HCT116 (cell line): ENCODE measurements around the gene MUC5B. TPM values are rescaled to one million over a fixed set of nuclear protein-coding genes. Genes with fewer than 3 reads are reported as not detected.

Experiments
- ATAC-seq: fragments of 200-7000 bp; cut with Tn5 transposase; 2 replicates; pipeline ENCODE4 v1.9.1; 2020; ENCODE audit warnings: mild to moderate bottlenecking, moderate library complexity
- BruUV-seq: library from RNA; stranded (reverse); fragments of 400-500 nt; replicated peaks from 2 replicates; lab custom pipeline; 2021; lab: Mats Ljungman, UMichigan
- CTCF ChIA-PET: fragments of 300-600 bp; sonication (Branson Sonifier 250); formaldehyde crosslinking; loops from one replicate; lab custom pipeline; 2021; ENCODE audit warnings: antibody characterized with exemption; lab: Charles Lee
- POLR2A ChIA-PET: fragments of 300-600, 350-600 bp; sonication (Branson Sonifier 250); formaldehyde crosslinking; loops from one replicate; lab custom pipeline; 2021; ENCODE audit warnings: antibody characterized with exemption; lab: Charles Lee
- RAD21 ChIA-PET, 2 experiments: fragments of 300-600 bp; sonication (Branson Sonifier 250); formaldehyde crosslinking; loops; one replicate each; lab custom pipeline; 2023; ENCODE audit warnings: low total read pairs in 2 of 2; ENCODE audit not compliant: uncharacterized antibody in 2 of 2, unreplicated experiment in 2 of 2, low non-redundant PET in 1 of 2; lab: Charles Lee
- DNase-seq: peaks from one replicate; pipeline ENCODE4 v3.0.0-alpha.2; 2010; ENCODE audit warnings: low read depth, low spot score
- H2AFZ ChIP-seq: fragments of 200-600 bp; shearing (Covaris generic), sonication (generic); 2 replicates; pipeline ENCODE4 v1.6.1; 2017; ENCODE audit warnings: low read depth, mixed run types, mixed read lengths, antibody characterized with exemption, low read length; ENCODE audit not compliant: poor library complexity, severe bottlenecking
- H3K27ac ChIP-seq: 2 replicates; pipeline ENCODE4 v1.5.1; 2012; ENCODE audit warnings: low read depth, low read length
- H3K27me3 ChIP-seq: fragments of 200-600 bp; sonication (generic); 2 replicates; pipeline ENCODE4 v1.6.1; 2016; ENCODE audit warnings: mixed run types, low read length, mixed read lengths; ENCODE audit not compliant: insufficient read depth
- H3K36me3 ChIP-seq, 2 experiments: fragments of 200-500 bp in 1 of 2; fragments of 200-600 bp in 1 of 2; sonication (Bioruptor generic) in 1 of 2; sonication (generic) in 1 of 2; 2 replicates each; pipeline versions ENCODE4 v1.5.1 to v1.6.1; 2014 to 2016; ENCODE audit warnings: low read length in 2 of 2, inconsistent platforms in 1 of 2, mixed read lengths in 1 of 2, mixed run types in 1 of 2; ENCODE audit not compliant: insufficient read depth in 2 of 2, control insufficient read depth in 1 of 2
- H3K4me1 ChIP-seq, 2 experiments: fragments of 200-600 bp in 1 of 2; sonication (generic) in 1 of 2; 2 replicates each; pipeline versions ENCODE4 v1.5.1 to v1.6.1; 2012 to 2017; ENCODE audit warnings: low read length in 2 of 2, inconsistent platforms in 1 of 2, mild to moderate bottlenecking in 1 of 2, mixed read lengths in 1 of 2, mixed run types in 1 of 2, moderate library complexity in 1 of 2; ENCODE audit not compliant: insufficient read depth in 2 of 2, control insufficient read depth in 1 of 2
- H3K4me2 ChIP-seq: fragments of 200-600 bp; sonication (generic); 2 replicates; pipeline ENCODE4 v1.6.1; 2017; ENCODE audit warnings: mixed run types, low read length, mixed read lengths
- H3K4me3 ChIP-seq, 2 experiments: fragments of 200-600 bp in 1 of 2; sonication (generic) in 1 of 2; replicated peaks in 1 of 2; 2 replicates each; pipeline ENCODE4 v1.5.1; 2011 to 2016; ENCODE audit warnings: low read length in 2 of 2, control low read depth in 1 of 2, low read depth in 1 of 2, mild to moderate bottlenecking in 1 of 2, mixed read lengths in 1 of 2, mixed run types in 1 of 2
- H3K79me2 ChIP-seq: fragments of 200-600 bp; sonication (generic); 2 replicates; pipeline ENCODE4 v1.6.1; 2017; ENCODE audit warnings: mild to moderate bottlenecking, mixed run types, low read length, moderate library complexity, mixed read lengths; ENCODE audit not compliant: insufficient read depth
- H3K9ac ChIP-seq: fragments of 200-600 bp; sonication (generic); 2 replicates; pipeline ENCODE4 v1.6.1; 2016; ENCODE audit warnings: low read length, mixed read lengths
- H3K9me2 ChIP-seq: fragments of 200-600 bp; sonication (generic), shearing (Covaris generic); 2 replicates; pipeline ENCODE4 v1.6.1; 2017; ENCODE audit warnings: mixed run types, mild to moderate bottlenecking, moderate library complexity; ENCODE audit not compliant: insufficient read depth
- H3K9me3 ChIP-seq, 2 experiments: fragments of 200-500 bp in 1 of 2; fragments of 200-600 bp in 1 of 2; sonication (Bioruptor generic) in 1 of 2; sonication (generic) in 1 of 2; 2 replicates each; pipeline ENCODE4 v1.6.1; 2014 to 2017; ENCODE audit warnings: low read length in 2 of 2, mixed read lengths in 2 of 2, inconsistent platforms in 1 of 2, low read depth in 1 of 2, mild to moderate bottlenecking in 1 of 2, mixed run types in 1 of 2, moderate library complexity in 1 of 2; ENCODE audit not compliant: control insufficient read depth in 1 of 2, insufficient read depth in 1 of 2
- H4K20me1 ChIP-seq: fragments of 200-600 bp; sonication (generic), shearing (Covaris generic); 2 replicates; pipeline ENCODE4 v1.6.1; 2017; ENCODE audit warnings: mixed run types, mild to moderate bottlenecking, moderate library complexity; ENCODE audit not compliant: insufficient read depth
- CBX3 ChIP-seq: IDR thresholded peaks from 2 replicates; pipeline ENCODE4 v1.6.1; 2012; ENCODE audit warnings: low read depth
- CEBPB ChIP-seq: IDR thresholded peaks from 2 replicates; pipeline ENCODE4 v1.6.1; 2012; ENCODE audit warnings: low read depth
- ELF1 ChIP-seq: IDR thresholded peaks from 2 replicates; pipeline ENCODE4 v1.6.1; 2012; ENCODE audit warnings: low read depth, borderline replicate concordance
- EZH2phosphoT487 ChIP-seq: fragments of 200-600 bp; IDR thresholded peaks from 2 replicates; pipeline ENCODE4 v1.6.1; 2018; ENCODE audit warnings: antibody characterized with exemption, borderline replicate concordance
- FOSL1 ChIP-seq: IDR thresholded peaks from 2 replicates; pipeline ENCODE4 v1.6.1; 2012; ENCODE audit warnings: low read depth
- JUND ChIP-seq: IDR thresholded peaks from 2 replicates; pipeline ENCODE4 v1.6.1; 2012
- RAD21 ChIP-seq: IDR thresholded peaks from 2 replicates; pipeline ENCODE4 v1.6.1; 2012; ENCODE audit warnings: low read depth, mild to moderate bottlenecking
- SIN3A ChIP-seq: IDR thresholded peaks from 2 replicates; pipeline ENCODE4 v1.6.1; 2012; ENCODE audit warnings: low read depth
- SP1 ChIP-seq: IDR thresholded peaks from 2 replicates; pipeline ENCODE4 v1.6.1; 2012; ENCODE audit warnings: low read depth
- SRF ChIP-seq: IDR thresholded peaks from 2 replicates; pipeline ENCODE4 v1.6.1; 2012; ENCODE audit warnings: low read depth
- ZFX ChIP-seq: fragments of 450-650 bp; IDR thresholded peaks from 2 replicates; pipeline ENCODE4 v1.6.1; 2017
- ZNF274 ChIP-seq: fragments of 200-500 bp; sonication (Bioruptor generic); IDR thresholded peaks from 2 replicates; pipeline ENCODE4 v1.6.1; 2014; ENCODE audit warnings: mild to moderate bottlenecking, low read depth, low read length, inconsistent platforms
- intact Hi-C: fragments of 100-400 bp; cut with micrococcal nuclease; formaldehyde crosslinking; loops from 2 replicates; pipeline ENCODE4 v1.10.0; 2022
- total RNA-seq: library from RNA; stranded (reverse); gene quantifications from one replicate; pipeline ENCODE4 v1.2.1, GENCODE V29; 2021; ENCODE audit not compliant: unreplicated experiment
- TF ChIP-seq, protein P1 (sequence below): IDR thresholded peaks from 2 replicates; pipeline ENCODE4 v1.6.1; 2012
- TF ChIP-seq, protein P2 (sequence below): IDR thresholded peaks from 2 replicates; pipeline ENCODE4 v1.6.1; 2012
- TF ChIP-seq, protein P3 (sequence below): IDR thresholded peaks from 2 replicates; pipeline ENCODE4 v1.6.1; 2012; ENCODE audit warnings: low read depth

The MUC5B gene
- total RNA-seq, 1 experiment from 2014 or later: 1.5 TPM

- Histone ChIP-seq H3K9me2 (no peaks in the 10 kb centered on the region), H3K4me3 (no peak overlapping the region), H3K79me2 (no peaks in the 10 kb centered on the region)
- TF ChIP-seq ELF1 (no peak), EZH2phosphoT487 (no peak), CBX3 (no peak), ZNF274 (no peak), SIN3A (no peak), CEBPB (no peak), JUND (no peak), RAD21 (no peak)
- TF ChIP-seq, protein P1, sequence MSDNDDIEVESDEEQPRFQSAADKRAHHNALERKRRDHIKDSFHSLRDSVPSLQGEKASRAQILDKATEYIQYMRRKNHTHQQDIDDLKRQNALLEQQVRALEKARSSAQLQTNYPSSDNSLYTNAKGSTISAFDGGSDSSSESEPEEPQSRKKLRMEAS: no peak
- TF ChIP-seq, all 23 proteins: peak for 0
- no peaks in the 10 kb centered on the region for H3K36me3 ChIP-seq
- no peak overlapping the region for H3K4me2 ChIP-seq
- ATAC-seq: no peak
- no peaks in the 10 kb centered on the region for H3K9me3 ChIP-seq
- H3K27me3 ChIP-seq: no peaks in the 10 kb centered on the region
- RAD21 ChIA-PET: no interaction called here
- BruUV-seq: no TSS peak
- intact Hi-C loops: no loop called here
- CTCF ChIA-PET: no interaction called here
- H4K20me1 ChIP-seq: no peaks in the 10 kb centered on the region
- no peak overlapping the region for H2AFZ ChIP-seq
- DNase-seq: no peak
- no peak overlapping the region for H3K27ac ChIP-seq
- POLR2A ChIA-PET: interaction anchor here (0.7 kb wide), 1 partner anchor 37 kb away, joined by 3 read pairs; no protein-coding TSS in a partner anchor
- H3K4me1 ChIP-seq: peaks cover 13 to 17% of the 10 kb centered on the region in 2 experiments
- H3K9ac ChIP-seq: no peak overlapping the region
Observed at GRCh38 chr11:1205121-1205986, 17.5 kb upstream of the MUC5B start.

GRCh38 chr11:1205987-1206331 is 16.9 kb upstream of the MUC5B start:
- H3K4me1 ChIP-seq: peaks cover 13 to 17% of the 10 kb centered on the region in 2 experiments
- ChIA-PET CTCF (no interaction called here), RAD21 (no interaction called here), POLR2A (no interaction called here)
- no peak overlapping the region for H3K9ac ChIP-seq
- no peak overlapping the region for H2AFZ ChIP-seq
- H3K4me2 ChIP-seq: no peak overlapping the region
- H3K9me2 ChIP-seq: no peaks in the 10 kb centered on the region
- H3K27ac ChIP-seq: no peak overlapping the region
- DNase-seq: no peak
- H3K36me3 ChIP-seq: no peaks in the 10 kb centered on the region
- BruUV-seq: no TSS peak
- no peaks in the 10 kb centered on the region; a peak in 1 of 4 replicates for H3K9me3 ChIP-seq
- H3K79me2 ChIP-seq: no peaks in the 10 kb centered on the region
- intact Hi-C loops: no loop called here
- H3K27me3 ChIP-seq: no peaks in the 10 kb centered on the region
- no peak for ATAC-seq
- no peak overlapping the region for H3K4me3 ChIP-seq
- no peaks in the 10 kb centered on the region for H4K20me1 ChIP-seq
- no peak for TF ChIP-seq CBX3
- TF ChIP-seq SP1: no peak
- no peak for TF ChIP-seq FOSL1
- TF ChIP-seq CEBPB: no peak
- TF ChIP-seq, protein P2, sequence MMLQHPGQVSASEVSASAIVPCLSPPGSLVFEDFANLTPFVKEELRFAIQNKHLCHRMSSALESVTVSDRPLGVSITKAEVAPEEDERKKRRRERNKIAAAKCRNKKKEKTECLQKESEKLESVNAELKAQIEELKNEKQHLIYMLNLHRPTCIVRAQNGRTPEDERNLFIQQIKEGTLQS: no peak
- no peak for TF ChIP-seq SIN3A
- no peak for TF ChIP-seq SRF
- TF ChIP-seq, protein P3, sequence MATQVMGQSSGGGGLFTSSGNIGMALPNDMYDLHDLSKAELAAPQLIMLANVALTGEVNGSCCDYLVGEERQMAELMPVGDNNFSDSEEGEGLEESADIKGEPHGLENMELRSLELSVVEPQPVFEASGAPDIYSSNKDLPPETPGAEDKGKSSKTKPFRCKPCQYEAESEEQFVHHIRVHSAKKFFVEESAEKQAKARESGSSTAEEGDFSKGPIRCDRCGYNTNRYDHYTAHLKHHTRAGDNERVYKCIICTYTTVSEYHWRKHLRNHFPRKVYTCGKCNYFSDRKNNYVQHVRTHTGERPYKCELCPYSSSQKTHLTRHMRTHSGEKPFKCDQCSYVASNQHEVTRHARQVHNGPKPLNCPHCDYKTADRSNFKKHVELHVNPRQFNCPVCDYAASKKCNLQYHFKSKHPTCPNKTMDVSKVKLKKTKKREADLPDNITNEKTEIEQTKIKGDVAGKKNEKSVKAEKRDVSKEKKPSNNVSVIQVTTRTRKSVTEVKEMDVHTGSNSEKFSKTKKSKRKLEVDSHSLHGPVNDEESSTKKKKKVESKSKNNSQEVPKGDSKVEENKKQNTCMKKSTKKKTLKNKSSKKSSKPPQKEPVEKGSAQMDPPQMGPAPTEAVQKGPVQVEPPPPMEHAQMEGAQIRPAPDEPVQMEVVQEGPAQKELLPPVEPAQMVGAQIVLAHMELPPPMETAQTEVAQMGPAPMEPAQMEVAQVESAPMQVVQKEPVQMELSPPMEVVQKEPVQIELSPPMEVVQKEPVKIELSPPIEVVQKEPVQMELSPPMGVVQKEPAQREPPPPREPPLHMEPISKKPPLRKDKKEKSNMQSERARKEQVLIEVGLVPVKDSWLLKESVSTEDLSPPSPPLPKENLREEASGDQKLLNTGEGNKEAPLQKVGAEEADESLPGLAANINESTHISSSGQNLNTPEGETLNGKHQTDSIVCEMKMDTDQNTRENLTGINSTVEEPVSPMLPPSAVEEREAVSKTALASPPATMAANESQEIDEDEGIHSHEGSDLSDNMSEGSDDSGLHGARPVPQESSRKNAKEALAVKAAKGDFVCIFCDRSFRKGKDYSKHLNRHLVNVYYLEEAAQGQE: no peak
- no peak for TF ChIP-seq ZFX
- TF ChIP-seq ELF1: no peak
